HG02763 (cell line): Measurements from ENCODE around the gene XYLT1.
"Not testable (repeated sequence)": the region's sequence is repeated elsewhere in the genome, so short reads cannot be mapped to it uniquely, and the experiment has no call there.

ENCODE experiments used
- ATAC-seq: cut with Tn5 transposase; IDR thresholded peaks from one replicate; pipeline ENCODE4 v1.9.1; 2021; ENCODE audit warnings: mild to moderate bottlenecking, moderate library complexity; ENCODE audit not compliant: unreplicated experiment

Gene XYLT1

DNA sequence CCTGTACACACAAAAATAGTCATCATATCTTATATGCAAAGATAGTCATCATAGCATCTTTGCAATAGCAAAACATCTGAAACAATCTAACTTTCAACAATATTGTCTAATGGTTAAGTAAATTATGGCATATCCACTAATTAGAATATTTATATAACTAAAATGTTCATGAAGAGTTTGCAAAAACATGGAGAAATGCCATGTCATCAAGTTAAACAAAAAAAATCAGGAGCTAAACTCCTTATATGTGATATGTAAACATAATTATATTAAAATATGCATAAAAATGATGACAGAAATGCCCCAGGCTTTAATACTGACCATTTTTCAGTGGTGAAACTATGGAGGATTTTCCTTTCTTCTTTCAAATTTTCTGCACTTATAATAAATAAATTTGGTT is 22.3 kb upstream of the XYLT1 start:
- no peak for ATAC-seq

DNA sequence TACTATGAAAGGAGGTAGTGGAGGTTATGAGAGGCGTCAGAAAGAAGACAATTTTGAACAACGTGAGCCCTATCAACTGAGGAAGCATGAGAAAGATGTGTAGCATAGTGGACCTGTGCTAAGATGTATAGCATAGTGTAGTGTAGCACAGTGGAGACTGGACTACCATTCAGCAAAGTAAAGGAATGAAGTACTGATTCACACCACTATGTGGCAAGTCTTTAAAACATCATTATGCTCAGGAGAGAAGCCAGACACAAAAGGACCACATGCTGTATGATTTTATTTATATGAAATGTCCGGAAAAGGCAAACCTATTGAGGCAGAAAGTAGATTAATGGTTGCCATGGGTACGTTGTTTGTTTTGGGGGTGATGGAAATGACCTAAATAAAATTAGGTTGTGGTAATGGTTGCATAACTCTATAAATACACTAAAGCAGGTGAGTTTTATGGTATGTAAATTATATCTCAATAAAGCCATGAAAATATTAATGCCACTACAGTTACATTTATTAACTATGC is 20.4 kb upstream of the XYLT1 start:
- ATAC-seq, result no peak

DNA sequence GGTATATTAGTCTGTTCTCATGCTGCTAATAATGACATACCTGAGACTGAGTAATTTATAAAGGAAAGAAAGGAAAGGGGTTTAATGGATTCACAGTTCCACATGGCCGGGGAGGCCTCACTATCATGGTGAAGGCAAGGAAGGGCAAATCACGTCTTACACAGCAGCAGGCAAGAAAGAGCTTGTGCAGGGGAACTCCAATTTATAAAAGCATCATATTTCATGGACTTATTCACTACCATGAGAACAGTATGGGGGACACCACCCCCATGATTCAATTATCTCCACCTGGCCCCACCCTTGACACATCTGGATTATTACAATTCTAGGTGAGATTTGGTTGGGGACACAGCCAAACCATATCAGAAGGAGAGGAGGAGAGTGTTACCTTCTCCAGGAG is 17.7 kb upstream of the XYLT1 start:
- no peak for ATAC-seq

DNA sequence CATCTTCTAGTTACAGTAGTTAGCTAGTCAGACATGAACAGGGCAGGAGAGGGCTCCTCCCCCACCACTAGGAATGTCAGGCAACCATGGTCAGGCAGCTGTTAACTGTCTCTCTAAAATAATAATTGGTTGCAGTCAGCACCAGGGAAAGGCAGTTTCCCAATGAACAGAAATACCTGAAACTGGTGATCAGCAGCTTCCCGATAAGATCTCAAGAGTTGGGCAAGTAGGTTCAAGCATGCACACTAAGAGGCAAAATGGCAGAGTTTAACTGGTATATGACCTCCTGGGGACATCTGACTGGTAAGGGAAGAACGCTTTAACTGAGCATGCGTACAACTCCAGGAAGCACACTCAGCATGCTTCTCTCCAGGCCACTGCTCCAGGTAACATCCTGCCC is 12.6 kb upstream of the XYLT1 start:
- ATAC-seq, result no peak

DNA sequence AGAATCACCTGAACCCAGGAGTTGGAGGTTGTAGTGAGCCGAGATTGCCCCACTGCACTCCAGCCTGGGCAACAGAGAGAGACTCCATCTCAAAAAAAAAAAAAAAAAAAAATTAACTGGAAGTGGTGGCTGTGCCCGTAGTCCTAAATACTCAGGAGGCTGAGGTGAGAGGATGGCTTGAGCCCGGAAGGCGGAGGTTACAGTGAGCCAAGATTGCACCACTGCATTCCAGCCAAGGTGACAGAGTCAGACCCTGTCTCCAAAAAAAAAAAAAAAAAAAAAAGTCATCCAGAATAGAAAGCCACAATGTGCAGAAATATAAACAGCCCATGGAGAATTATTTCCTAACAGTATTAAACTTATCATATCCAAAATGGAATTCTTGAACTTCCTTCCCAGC is 11.6 kb upstream of the XYLT1 start:
- not testable (repeated sequence) for ATAC-seq

DNA sequence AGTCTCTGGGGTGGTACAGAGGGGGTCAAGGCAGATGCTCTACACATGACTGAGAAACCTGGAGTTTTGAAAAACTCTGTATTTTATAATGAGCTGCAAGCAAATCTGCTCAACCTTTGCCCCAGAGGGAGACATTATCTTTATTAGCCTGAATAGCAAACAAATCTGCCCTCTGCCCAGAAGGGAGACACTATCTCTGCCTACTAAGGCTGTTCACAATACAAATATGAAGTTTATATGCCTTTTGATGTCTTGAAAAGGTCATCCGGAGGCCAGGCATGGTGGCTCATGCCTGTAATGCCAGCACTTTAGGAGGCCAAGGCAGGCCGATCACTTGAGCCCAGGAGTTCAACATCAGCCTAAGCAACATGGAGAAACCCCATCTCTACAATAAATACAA is 11.0 kb upstream of the XYLT1 start:
- no peak for ATAC-seq

DNA sequence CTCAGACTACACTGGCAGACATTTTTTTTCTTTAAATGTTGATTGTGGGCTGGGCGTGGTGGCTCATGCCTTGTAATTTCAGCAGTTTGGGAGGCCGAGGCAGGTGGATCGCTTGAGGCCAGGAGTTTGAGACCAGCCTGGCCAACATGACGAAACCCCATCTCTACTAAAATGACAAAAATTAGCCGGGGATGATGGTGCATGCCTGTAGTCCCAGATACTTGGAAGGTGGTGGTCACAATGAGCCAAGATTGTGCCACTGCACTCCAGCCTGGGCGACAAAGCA is 6.4 kb upstream of the XYLT1 start:
- not testable (repeated sequence) for ATAC-seq

DNA sequence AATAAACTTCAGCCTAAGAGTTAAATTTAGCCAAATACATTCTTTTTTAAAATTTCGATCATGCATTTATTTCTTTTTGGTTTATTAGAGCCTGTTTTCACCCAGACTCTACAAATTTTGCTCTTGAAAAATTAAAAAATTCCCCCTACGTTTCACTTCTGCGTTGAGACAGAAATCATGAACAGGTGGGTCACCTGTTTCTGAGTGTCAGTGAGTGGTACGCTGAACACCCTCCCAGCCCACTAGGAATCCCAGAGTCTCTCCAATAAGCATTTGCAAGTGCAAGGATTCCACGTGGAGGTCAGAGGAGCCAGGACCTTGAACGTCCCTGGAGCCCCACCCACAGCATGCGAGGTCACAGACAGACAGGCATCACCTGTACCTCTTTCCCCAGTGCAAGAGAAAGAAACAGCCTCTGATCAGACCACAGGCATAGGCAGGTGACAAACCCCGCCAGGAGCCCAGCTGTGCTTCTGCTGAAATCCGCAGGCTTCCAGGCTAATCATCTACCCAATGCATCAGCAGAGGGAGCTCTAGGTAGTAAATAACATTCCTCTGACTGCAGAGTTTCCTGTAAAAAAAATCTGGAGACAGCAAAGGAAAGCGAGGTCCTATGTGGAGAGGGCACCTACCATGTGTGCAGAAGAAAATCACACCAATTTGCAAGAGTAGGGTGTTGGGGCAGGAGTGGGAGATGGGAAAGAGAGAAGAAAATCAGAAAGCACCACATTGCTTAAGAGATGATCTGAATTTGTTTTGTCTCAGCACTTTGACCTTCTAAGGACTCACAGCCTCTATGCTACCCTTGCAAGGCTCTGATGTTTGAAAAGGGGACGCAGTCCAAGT is 5.9 kb upstream of the XYLT1 start:
- no peak for ATAC-seq

DNA sequence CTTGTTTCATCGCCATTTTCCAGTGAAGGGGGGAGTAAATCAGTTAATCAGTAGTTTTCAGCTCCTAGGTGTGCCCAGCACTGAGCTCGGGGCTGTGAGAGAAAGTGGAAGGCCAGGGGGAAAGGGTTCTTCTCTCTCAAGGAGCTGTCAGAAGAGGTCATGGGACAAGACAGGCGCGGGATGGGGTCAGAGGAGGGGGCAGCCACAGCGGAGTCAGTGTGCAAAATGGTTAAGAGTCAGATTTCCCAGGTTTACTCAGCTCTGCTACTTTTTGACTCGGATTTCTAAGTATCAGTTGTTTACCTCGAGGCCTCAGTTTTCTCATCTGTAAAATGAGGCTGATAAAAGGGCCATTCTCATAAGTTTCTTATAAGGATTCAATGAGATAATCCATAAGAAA is 4.3 kb upstream of the XYLT1 start:
- ATAC-seq, result no peak

DNA sequence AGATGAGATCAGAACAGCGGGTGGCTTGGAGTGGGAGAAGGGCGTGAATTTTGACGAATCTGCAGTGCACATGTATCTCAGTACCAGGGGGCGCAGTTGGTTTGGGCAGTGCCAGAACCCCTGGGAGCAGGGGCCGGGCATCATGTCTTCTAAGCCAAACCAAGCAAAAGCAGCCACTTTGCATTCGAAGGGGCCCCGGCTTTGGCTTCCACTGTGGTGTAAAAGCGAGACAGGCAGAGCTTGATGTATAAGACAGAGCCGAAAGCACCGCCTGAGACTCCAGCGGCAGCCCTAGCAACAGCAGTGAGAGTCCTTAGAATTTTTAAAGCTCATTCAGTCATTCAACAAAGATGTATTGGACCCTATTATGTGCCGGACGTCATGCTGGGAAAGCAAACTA is 3.8 kb upstream of the XYLT1 start:
- no peak for ATAC-seq

DNA sequence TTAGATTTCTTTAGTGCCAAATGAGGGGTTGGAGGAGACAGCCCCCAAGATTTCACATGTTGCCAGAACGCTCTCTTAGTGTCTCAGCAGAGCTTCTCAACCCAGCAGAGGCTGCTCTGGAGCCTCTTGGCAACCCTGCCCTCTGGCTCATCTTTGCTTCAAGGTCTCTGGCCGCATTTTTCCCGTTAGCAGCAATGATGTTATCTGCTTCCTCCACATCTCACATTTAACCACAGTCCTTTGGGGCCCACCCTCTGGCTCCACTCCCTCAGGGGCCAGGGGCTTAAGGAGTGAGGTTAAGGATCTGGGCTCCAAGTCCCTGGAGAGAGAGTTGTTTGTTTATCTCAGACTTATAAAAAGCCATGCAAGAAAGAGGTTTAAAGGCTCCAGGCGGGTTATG is 3.3 kb upstream of the XYLT1 start:
- ATAC-seq, result no peak

DNA sequence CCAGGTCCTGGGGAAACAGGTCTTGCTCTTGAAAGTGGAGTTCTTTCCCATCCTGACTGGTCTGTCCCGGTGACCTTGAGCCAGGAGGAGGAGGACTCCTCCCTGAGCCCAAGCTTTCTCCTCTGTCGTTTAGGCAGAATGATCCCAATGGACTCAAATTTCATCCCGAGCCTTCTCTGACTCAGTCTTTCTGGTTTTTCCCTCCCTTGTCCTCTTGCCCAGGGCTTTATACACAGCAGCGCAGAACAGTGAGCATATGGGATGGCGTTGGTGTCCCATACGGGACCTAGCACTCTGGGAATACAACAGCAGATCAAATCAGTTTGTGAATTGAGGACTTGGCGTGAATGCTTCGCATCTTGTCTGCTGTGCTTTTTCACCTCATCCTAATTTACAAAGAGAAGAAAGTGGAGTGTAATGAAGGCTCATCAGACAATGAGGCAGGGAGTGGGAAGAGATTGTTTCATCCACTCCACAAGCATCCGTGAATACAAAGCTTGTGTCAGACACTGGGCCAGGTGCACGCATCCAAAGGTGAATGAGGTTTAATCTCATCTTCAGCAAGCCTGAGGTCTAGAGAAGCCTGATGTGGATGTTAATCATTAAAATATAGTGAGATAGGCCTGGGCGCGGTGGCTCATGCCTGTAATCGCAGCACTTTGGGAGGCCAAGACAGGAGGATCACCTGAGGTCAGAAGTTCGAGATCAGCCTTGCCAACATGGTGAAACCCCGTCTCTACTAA is 1.1 kb upstream of the XYLT1 start:
- no peak for ATAC-seq

DNA sequence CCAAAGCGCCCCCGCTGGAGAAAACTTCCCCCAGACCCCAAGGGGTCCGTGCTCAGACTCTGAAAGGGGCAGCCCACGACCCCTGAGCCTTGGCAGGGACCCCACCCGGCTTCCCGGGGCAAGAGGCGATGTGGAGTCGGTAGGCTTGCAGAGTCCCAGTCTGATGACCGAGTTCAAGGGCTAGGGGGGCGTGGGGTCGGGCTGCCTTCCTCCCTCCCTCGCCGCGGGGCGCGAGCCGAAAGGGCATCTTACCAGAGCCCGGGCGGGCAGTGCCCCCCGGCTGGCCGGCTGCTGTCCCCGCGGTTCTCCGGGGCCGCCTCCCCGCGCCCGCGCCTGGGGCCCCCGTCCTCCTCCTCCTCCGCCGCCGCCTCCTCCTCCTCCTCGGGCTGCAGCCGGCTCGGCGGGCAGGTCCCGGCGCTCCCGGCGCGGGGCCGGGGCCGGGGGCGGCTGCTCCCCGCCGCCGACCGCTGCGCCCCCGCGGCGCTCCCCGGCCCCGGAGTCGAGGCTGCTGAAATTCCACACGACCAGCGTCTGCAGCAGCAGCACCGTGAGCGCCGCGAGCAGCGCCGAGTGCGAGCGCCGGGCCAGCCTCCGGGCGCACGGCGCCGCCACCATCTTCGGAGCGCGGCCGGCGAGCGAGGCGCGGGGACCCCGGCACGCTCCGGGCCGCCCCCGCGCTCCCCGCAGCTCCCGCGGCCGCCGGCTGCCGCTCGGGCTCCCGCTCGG is 415 bp downstream of the XYLT1 start:
- no peak for ATAC-seq

DNA sequence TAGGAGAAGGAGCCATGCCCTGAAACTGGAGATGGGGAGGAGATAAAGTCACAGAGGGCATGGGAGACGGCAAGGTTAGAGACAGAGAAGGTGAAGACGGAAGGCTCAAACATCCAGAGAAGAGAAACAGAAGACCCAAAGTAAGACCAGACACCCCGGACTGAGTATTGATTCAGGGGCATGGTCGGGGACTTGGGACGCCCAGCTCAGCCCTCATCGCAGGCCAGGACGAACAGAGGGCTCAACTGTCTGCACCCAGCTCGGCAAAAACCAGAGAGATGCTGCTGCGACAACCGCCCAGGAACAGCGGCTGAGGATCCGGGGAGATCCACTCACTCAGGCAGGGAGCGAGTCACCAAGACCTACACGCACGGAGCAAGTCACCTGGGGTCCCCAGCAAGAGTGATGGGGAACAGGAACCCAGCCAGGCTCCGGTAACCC is 999 bp downstream of the XYLT1 start:
- ATAC-seq, result no peak

DNA sequence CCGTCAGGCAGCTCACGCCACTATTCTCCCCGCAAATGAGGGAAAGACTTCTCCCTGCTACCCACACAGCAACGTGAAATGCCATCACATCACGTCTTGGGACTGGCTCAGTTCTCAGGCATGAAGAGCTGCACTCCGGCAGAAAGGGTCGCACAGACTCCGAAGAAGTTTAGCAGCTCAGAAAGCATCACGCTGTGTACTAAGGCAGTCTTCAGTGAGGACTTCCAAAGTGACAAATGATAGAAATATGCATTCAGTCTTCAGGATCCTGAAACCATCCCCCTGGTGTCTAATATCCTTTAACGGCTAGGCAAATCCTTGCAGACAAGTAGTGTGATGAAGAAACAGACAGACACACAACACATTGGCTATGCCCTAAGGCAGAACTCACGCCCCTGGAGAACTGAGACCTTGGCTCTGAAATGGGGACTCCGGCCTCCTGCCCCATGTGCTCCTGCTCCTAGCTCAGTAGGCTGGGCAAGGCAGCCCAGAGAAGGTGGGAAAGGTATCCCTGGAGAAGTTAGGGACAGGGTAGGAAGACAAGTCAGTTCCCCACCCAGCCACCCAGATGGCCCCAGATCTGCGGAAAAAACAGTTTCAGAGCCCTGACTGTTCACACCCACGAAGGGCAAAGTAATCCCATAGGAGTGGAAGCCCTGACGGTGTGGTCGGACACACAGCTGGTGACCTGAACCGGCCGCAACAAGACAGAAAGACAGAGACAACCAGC is 1.6 kb downstream of the XYLT1 start:
- no peak for ATAC-seq

DNA sequence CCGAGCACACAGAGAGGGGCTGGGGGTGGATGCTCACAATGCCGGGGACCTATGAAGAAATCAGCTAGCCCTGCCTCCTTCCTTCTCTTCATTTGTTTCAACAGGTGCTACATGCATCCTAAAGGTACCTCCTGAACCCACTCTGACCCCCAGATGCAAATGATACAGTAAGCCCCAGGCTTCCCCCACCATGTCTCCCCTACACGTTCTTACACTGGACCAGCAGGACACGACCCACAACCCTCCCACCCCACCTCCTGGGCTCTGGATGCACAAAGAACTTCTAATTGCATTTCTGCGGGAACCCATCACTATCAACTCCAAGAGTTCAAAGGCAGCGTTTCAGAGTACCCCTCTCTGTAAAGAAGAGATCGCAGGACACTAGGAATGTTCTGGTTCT is 2.1 kb downstream of the XYLT1 start:
- ATAC-seq, result no peak

DNA sequence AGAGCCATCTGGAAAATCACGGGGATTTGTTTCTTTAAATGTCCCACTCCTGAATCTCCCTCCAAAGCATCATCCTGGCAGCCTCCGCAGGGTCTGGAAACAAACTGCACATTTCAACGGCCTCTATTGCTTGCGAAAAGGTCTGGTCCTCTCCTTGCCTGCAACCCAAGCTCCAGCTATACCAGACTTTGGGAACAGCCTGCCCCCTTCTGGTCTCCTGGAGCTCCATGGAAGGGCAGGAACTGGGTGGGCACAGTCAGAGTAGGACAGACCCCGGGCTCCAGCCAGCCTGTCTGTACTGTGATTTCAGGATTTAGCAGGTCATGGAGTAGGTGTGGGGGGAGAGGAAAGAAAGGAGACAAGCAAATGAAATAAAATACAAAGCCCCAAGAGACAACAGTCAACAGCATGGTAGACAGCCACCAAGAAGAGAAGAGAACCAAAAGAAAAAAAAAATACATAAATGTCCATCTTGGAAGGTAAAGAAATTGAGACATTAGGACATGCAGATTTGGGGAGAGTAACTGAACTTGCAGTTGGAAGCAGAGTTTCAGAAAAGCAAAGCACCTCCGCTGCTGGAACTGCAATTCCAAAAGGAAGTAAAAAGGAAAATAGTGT is 2.7 kb downstream of the XYLT1 start:
- no peak for ATAC-seq

DNA sequence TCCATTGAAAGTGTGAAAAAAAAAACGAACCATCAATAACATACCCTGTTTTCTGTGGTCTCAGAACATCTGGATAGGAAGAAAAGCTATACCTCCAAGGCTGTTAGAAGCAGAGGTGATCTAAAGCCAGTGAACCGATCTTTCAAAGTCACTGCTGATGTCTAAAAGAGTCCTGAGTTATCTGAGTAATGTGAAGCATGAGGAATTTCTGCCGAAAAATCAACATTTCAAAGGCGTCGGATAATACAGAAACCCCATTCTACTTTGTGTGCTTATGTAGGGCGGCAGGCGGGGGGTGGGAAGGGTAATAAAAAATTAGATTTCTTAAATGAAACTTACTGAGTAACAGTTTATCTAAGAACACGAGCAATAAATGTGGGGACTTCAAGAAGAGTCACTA is 3.9 kb downstream of the XYLT1 start:
- ATAC-seq, result no peak

DNA sequence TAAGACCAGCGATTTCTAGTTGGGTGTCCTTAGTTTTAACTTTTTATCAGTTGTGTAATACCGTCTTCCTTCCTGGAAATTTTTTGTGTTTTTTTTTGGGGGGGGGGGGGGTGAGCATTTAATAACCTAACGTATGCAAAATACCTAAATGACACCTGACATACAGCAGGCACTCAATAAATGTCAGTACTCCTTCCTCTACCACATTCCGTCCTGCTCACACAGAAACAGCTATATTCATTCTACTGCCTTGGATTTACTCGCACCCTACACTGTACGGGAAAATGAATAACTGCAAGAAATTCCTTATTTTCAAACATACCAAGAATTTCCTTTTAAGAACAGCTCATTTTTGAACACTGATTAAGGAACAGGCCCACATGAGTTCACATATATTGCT is 5.3 kb downstream of the XYLT1 start:
- no peak for ATAC-seq

DNA sequence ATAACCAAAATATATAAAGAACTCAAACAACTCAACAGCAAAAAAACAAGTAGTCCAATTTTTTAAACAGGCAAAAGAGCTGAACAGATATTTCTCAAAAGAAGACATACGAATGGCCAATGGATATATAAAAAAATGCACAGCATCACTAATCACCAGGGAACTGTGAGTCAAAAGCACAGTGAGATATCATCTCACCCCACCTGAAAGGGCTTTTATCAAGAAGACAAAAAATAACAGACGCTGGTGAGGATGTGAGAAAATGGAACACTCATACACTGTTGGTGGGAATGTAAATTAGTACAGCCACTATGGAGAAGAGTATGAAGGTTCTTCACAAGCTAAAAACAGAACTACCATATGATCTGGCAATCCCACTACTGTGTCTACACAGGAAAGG is 7.4 kb downstream of the XYLT1 start:
- ATAC-seq, result no peak
